A549 (cell line): Measurements from ENCODE around the gene NHERF1. TPM values are rescaled to one million over a fixed set of nuclear protein-coding genes. Genes with fewer than 3 reads are reported as not detected.

Experiments used
- ATAC-seq, 2 experiments: fragments of 200-7000 bp in 1 of 2; fragments of >200 bp in 1 of 2; cut with Nextera tagmentation in 1 of 2; cut with Tn5 transposase in 1 of 2; 3 replicates each; pipeline versions ENCODE4 v1.8.0 to v1.9.1; 2018 to 2020; ENCODE audit warnings: mild to moderate bottlenecking in 1 of 2, moderate library complexity in 1 of 2
- CTCF ChIA-PET: fragments of 300-600 bp; sonication (Branson Sonifier 250); formaldehyde crosslinking; extraction: SDS; loops from one replicate; lab custom pipeline; 2021; ENCODE audit warnings: antibody characterized with exemption, inconsistent platforms; lab: Yijun Ruan, JAX
- POLR2A ChIA-PET: fragments of 350-600 bp; formaldehyde crosslinking; extraction: SDS; loops from one replicate; lab custom pipeline; 2021; ENCODE audit warnings: antibody characterized with exemption, inconsistent platforms; lab: Yijun Ruan, JAX
- DNase-seq, 2 experiments: peaks; one replicate each; pipeline versions ENCODE4 v3.0.0 to v3.0.0-alpha.2; 2011 to 2016; ENCODE audit warnings: low read depth in 1 of 2, low spot score in 1 of 2
- FAIRE-seq: peaks from 2 replicates; lab custom pipeline; 2011; peaks lifted over from hg19 to GRCh38; lab: Jason Lieb, UNC
- H3K27ac ChIP-seq, 2 experiments: fragments of >200 bp; sonication (Bioruptor Twin); formaldehyde crosslinking; 3 replicates each; pipeline ENCODE4 v1.5.1; 2016 to 2017
- H3K4me1 ChIP-seq: fragments of >200 bp; sonication (Bioruptor Twin); formaldehyde crosslinking; 3 replicates; pipeline ENCODE4 v1.6.1; 2016
- H3K4me2 ChIP-seq: fragments of >200 bp; sonication (Bioruptor Twin); formaldehyde crosslinking; 3 replicates; pipeline ENCODE4 v1.6.1; 2016
- H3K4me3 ChIP-seq: fragments of >200 bp; sonication (Bioruptor Twin); formaldehyde crosslinking; 3 replicates; pipeline ENCODE4 v1.5.1; 2016
- H3K9me3 ChIP-seq: fragments of >200 bp; sonication (Bioruptor Twin); formaldehyde crosslinking; 3 replicates; pipeline ENCODE4 v1.6.1; 2016
- ATOH8 ChIP-seq: fragments of 250-450 bp; sonication (Bioruptor Pico); IDR thresholded peaks from 2 replicates; pipeline ENCODE4 v1.5.0; 2020; ENCODE audit warnings: low read depth, mild to moderate bottlenecking, moderate library complexity
- CBX8 ChIP-seq: fragments of 200-600 bp; sonication (generic); IDR thresholded peaks from 2 replicates; pipeline ENCODE4 v1.6.1; 2016
- EP300 ChIP-seq, 2 experiments: fragments of >200 bp; sonication (Bioruptor Twin); formaldehyde crosslinking; IDR thresholded peaks; 2 replicates in 1 of 2; 3 replicates in 1 of 2; pipeline ENCODE4 v1.6.1; 2016 to 2017
- ESRRA ChIP-seq: fragments of 150-350 bp; IDR thresholded peaks from 2 replicates; pipeline ENCODE4 v1.6.1; 2014; ENCODE audit warnings: mild to moderate bottlenecking, low read length, borderline replicate concordance
- FOXS1 ChIP-seq: fragments of 250-450 bp; sonication (Bioruptor Pico); IDR thresholded peaks from 2 replicates; pipeline ENCODE4 v1.5.0; 2020; ENCODE audit warnings: mild to moderate bottlenecking, moderate library complexity
- HDAC2 ChIP-seq: fragments of 200-600 bp; sonication (generic); IDR thresholded peaks from 2 replicates; pipeline ENCODE4 v1.6.1; 2016
- HEYL ChIP-seq: fragments of 250-450 bp; sonication (Bioruptor Pico); IDR thresholded peaks from 2 replicates; pipeline ENCODE4 v1.8.0; 2021; ENCODE audit warnings: mild to moderate bottlenecking, moderate library complexity
- HOXA7 ChIP-seq: fragments of 250-450 bp; sonication (Bioruptor Pico); IDR thresholded peaks from 2 replicates; pipeline ENCODE4 v1.5.0; 2020; ENCODE audit warnings: mild to moderate bottlenecking, moderate library complexity
- KDM1A ChIP-seq: fragments of 200-600 bp; sonication (generic); IDR thresholded peaks from 2 replicates; pipeline ENCODE4 v1.6.1; 2016; ENCODE audit warnings: low read depth, mild to moderate bottlenecking
- KDM5A ChIP-seq: fragments of 200-600 bp; sonication (generic); IDR thresholded peaks from 2 replicates; pipeline ENCODE4 v1.6.1; 2016; ENCODE audit warnings: antibody characterized with exemption, mild to moderate bottlenecking
- MAFK ChIP-seq: fragments of 450-650 bp; IDR thresholded peaks from 2 replicates; pipeline ENCODE4 v1.6.1; 2014; ENCODE audit not compliant: partially characterized antibody
- MAZ ChIP-seq: fragments of 150-350 bp; IDR thresholded peaks from 2 replicates; pipeline ENCODE4 v1.6.1; 2014; ENCODE audit warnings: antibody characterized with exemption, low read depth, low read length, borderline replicate concordance
- NFE2L2 ChIP-seq: fragments of 150-350 bp; conservative IDR thresholded peaks from 2 replicates; pipeline ENCODE4 v1.6.1; 2014; ENCODE audit warnings: low read length
- NPAS2 ChIP-seq: fragments of 250-450 bp; sonication (Bioruptor Pico); IDR thresholded peaks from 2 replicates; pipeline ENCODE4 v1.8.0; 2022; ENCODE audit warnings: mild to moderate bottlenecking, moderate library complexity, borderline replicate concordance
- NR3C1 ChIP-seq: fragments of >200 bp; sonication (Bioruptor Twin); formaldehyde crosslinking; IDR thresholded peaks from 3 replicates; pipeline ENCODE4 v1.6.1; 2017
- RCOR1 ChIP-seq: fragments of 150-350 bp; IDR thresholded peaks from 2 replicates; pipeline ENCODE4 v1.6.1; 2014; ENCODE audit warnings: antibody characterized with exemption, low read length, low read depth
- REST ChIP-seq: fragments of 200-600 bp; sonication (generic); IDR thresholded peaks from 2 replicates; pipeline ENCODE4 v1.6.1; 2016; ENCODE audit warnings: antibody characterized with exemption, mild to moderate bottlenecking, moderate library complexity
- RNF2 ChIP-seq: fragments of 200-600 bp; sonication (generic); IDR thresholded peaks from 2 replicates; pipeline ENCODE4 v1.6.1; 2016; ENCODE audit warnings: low read depth, mild to moderate bottlenecking, antibody characterized with exemption, moderate library complexity, borderline replicate concordance
- ZC3H11A ChIP-seq: fragments of 450-650 bp; IDR thresholded peaks from 2 replicates; pipeline ENCODE4 v1.6.1; 2014; ENCODE audit warnings: antibody characterized with exemption, mild to moderate bottlenecking
- WGBS: methylation state at CpG from one replicate; pipeline ENCODE4 v1.1.6; 2017; ENCODE audit errors: missing lambda C conversion rate; 5-methylcytosine and 5-hydroxymethylcytosine counted together
- polyA plus RNA-seq, 4 experiments: library from polyadenylated mRNA; depleted of rRNA in 3 of 4; stranded (reverse); fragments of >200 nt; fragmentation: RNase III in 1 of 4; extraction: RNeasy Plus Mini Kit Qiagen cat#74134 plus additional on column Dnase treatment in 1 of 4; gene quantifications; 2 replicates in 3 of 4; 3 replicates in 1 of 4; pipeline ENCODE4 v1.2.3, GENCODE V29; 2011 to 2017
- TF ChIP-seq, protein P1 (sequence below): fragments of >200 bp; sonication (Bioruptor Twin); formaldehyde crosslinking; IDR thresholded peaks from 2 replicates; pipeline ENCODE4 v1.6.1; 2016
- TF ChIP-seq, protein P2 (sequence below): fragments of 250-450 bp; sonication (Bioruptor Pico); IDR thresholded peaks from 2 replicates; pipeline ENCODE4 v1.5.0; 2021; ENCODE audit warnings: mild to moderate bottlenecking, moderate library complexity, borderline replicate concordance
- TF ChIP-seq, protein P3 (sequence below): fragments of 450-650 bp; IDR thresholded peaks from 2 replicates; pipeline ENCODE4 v1.6.1; 2014; ENCODE audit warnings: antibody characterized with exemption
- TF ChIP-seq, protein P4 (sequence below): IDR thresholded peaks from 2 replicates; pipeline ENCODE4 v1.6.1; 2012

Gene NHERF1
- polyA plus RNA-seq, 2 of the 4 experiments (the other 2 are of a cell fraction), result 41.5 to 51.5 TPM

DNA sequence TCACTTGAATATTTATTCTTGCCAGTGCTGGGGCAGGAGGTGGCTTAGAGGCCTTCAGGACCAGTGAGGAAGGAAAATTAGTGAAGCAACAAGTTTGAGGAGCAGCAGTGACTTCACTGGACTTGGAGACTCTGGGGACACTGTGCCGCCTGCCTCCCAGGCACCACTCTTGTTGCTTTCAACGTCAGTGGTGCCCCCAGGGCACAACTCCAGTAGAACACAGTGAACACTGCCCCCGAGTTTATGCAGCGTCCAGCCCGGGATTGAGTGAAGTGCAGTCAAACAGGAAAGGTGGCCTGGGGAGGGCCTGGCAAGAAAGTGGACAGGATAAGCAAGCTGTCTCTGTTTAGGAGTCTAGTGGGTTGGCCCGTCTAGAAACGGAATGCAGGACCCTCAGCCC is 52.1 kb downstream of the NHERF1 start:
- POLR2A ChIA-PET, result no interaction called here

GRCh38 chr17:74801896-74802295 is 53.5 kb downstream of the NHERF1 start:
- ChIA-PET POLR2A (no interaction called here), CTCF (interaction anchor here (0.8 to 53.6 kb wide), 6 partner anchors 9 to 55 kb away, joined by 3 to 1302 read pairs (median 4); partner anchors contain the start of genes FDXR and GRIN2C)
- Histone ChIP-seq H3K4me1 (no peaks in the 10 kb centered on the region), H3K27ac (no peak overlapping the region), H3K4me2 (no peak overlapping the region), H3K9me3 (no peaks in the 10 kb centered on the region), H3K4me3 (no peak overlapping the region)
- ATAC-seq (no peak), FAIRE-seq (no peak), DNase-seq (no peak)
- 78% methylated on average over 8 of the region's 8 CpGs for WGBS
- no peak for TF ChIP-seq NR3C1
- no peak for TF ChIP-seq RCOR1
- no peak for TF ChIP-seq MAZ
- TF ChIP-seq FOXS1 (CRISPR knock-in tag), result no peak
- no peak for TF ChIP-seq EP300 (IDR thresholded peaks at IDR 0.05)
- TF ChIP-seq REST, result no peak
- TF ChIP-seq, protein P1, sequence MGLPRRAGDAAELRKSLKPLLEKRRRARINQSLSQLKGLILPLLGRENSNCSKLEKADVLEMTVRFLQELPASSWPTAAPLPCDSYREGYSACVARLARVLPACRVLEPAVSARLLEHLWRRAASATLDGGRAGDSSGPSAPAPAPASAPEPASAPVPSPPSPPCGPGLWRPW, result no peak
- TF ChIP-seq NFE2L2, result no peak
- TF ChIP-seq ATOH8 (CRISPR knock-in tag), result no peak

More for the DNA sequence above, 52.1 kb downstream of the NHERF1 start:
- WGBS, result 83% methylated on average over 7 of the region's 7 CpGs
- ATAC-seq (no peak), FAIRE-seq (no peak), DNase-seq (no peak)
- CTCF ChIA-PET, result interaction anchor here (1.3 to 53.6 kb wide), 5 partner anchors 9 to 119 kb away, joined by 3 to 1302 read pairs (median 41); partner anchors contain the start of genes FDXR, GRIN2C and NAT9
- no peak overlapping the region for H3K4me3 ChIP-seq
- H3K9me3 ChIP-seq, result no peaks in the 10 kb centered on the region
- TF ChIP-seq KDM5A (no peak), CBX8 (no peak), MAFK (no peak), HEYL (no peak), RCOR1 (no peak), RNF2 (no peak), HOXA7 (no peak), HDAC2 (no peak), ESRRA (no peak), KDM1A (no peak), NFE2L2 (no peak), ZC3H11A (no peak), NPAS2 (CRISPR knock-in tag) (no peak), EP300 (IDR thresholded peaks at IDR 0.05) (no peak)
- TF ChIP-seq, protein P1, result no peak
- TF ChIP-seq, protein P2, sequence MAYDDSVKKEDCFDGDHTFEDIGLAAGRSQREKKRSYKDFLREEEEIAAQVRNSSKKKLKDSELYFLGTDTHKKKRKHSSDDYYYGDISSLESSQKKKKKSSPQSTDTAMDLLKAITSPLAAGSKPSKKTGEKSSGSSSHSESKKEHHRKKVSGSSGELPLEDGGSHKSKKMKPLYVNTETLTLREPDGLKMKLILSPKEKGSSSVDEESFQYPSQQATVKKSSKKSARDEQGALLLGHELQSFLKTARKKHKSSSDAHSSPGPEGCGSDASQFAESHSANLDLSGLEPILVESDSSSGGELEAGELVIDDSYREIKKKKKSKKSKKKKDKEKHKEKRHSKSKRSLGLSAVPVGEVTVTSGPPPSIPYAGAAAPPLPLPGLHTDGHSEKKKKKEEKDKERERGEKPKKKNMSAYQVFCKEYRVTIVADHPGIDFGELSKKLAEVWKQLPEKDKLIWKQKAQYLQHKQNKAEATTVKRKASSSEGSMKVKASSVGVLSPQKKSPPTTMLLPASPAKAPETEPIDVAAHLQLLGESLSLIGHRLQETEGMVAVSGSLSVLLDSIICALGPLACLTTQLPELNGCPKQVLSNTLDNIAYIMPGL (CRISPR knock-in tag), result no peak
- TF ChIP-seq, protein P3, sequence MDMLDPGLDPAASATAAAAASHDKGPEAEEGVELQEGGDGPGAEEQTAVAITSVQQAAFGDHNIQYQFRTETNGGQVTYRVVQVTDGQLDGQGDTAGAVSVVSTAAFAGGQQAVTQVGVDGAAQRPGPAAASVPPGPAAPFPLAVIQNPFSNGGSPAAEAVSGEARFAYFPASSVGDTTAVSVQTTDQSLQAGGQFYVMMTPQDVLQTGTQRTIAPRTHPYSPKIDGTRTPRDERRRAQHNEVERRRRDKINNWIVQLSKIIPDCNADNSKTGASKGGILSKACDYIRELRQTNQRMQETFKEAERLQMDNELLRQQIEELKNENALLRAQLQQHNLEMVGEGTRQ, result no peak
- TF ChIP-seq, protein P4, sequence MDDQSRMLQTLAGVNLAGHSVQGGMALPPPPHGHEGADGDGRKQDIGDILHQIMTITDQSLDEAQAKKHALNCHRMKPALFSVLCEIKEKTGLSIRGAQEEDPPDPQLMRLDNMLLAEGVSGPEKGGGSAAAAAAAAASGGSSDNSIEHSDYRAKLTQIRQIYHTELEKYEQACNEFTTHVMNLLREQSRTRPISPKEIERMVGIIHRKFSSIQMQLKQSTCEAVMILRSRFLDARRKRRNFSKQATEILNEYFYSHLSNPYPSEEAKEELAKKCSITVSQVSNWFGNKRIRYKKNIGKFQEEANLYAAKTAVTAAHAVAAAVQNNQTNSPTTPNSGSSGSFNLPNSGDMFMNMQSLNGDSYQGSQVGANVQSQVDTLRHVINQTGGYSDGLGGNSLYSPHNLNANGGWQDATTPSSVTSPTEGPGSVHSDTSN, result no peak
- H3K4me1 ChIP-seq, result no peaks in the 10 kb centered on the region
- no peak overlapping the region for H3K27ac ChIP-seq
- no peak overlapping the region for H3K4me2 ChIP-seq
